ENCODE data around the gene VWA8.

DNA sequence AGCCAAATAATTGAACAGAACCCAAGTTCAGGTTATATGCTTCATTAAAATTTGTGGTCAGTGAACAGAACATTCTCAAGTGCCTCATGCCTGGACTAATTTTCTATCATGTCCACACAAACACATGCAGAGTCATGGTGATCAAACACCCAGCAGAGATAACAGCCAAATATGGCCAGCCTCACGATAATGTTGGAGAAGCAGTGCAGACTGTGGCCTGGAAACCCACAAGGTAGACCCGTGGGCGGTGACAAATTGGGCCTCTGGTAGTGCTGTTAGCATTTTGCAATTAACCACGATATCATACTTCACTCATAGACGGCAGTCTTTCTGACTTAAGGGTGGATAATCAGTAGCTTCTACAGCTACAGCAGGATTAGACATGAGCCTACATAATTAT, 35.0 kb upstream of the VWA8 start:
- TF ChIP-seq, protein P1, sequence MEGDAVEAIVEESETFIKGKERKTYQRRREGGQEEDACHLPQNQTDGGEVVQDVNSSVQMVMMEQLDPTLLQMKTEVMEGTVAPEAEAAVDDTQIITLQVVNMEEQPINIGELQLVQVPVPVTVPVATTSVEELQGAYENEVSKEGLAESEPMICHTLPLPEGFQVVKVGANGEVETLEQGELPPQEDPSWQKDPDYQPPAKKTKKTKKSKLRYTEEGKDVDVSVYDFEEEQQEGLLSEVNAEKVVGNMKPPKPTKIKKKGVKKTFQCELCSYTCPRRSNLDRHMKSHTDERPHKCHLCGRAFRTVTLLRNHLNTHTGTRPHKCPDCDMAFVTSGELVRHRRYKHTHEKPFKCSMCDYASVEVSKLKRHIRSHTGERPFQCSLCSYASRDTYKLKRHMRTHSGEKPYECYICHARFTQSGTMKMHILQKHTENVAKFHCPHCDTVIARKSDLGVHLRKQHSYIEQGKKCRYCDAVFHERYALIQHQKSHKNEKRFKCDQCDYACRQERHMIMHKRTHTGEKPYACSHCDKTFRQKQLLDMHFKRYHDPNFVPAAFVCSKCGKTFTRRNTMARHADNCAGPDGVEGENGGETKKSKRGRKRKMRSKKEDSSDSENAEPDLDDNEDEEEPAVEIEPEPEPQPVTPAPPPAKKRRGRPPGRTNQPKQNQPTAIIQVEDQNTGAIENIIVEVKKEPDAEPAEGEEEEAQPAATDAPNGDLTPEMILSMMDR (IDR thresholded peaks at IDR 0.05; ENCODE audit: low read depth, low read length, poor library complexity, severe bottlenecking) = no peak
- TF ChIP-seq EZH2phosphoT487 (IDR thresholded peaks at IDR 0.05; ENCODE audit: borderline replicate concordance, low read length) = no peak
